IMR-90 (cell line): Measurements from ENCODE around the gene CDCP1.

Source experiments
- CTCF ChIP-seq: conservative IDR thresholded peaks from 2 replicates; pipeline ENCODE4 v1.5.1; 2012; ENCODE audit warnings: mild to moderate bottlenecking, low read depth, low read length, improper control_type of control experiment
- POLR2A ChIP-seq: IDR thresholded peaks from 2 replicates; pipeline ENCODE4 v1.6.1; 2012; ENCODE audit warnings: mild to moderate bottlenecking, low read depth, low read length
- TF ChIP-seq, protein P1 (sequence below): fragments of 150-350 bp; IDR thresholded peaks from 2 replicates; pipeline ENCODE4 v1.6.1; 2017; ENCODE audit warnings: mild to moderate bottlenecking, antibody characterized with exemption, low read length, low read depth

DNA sequence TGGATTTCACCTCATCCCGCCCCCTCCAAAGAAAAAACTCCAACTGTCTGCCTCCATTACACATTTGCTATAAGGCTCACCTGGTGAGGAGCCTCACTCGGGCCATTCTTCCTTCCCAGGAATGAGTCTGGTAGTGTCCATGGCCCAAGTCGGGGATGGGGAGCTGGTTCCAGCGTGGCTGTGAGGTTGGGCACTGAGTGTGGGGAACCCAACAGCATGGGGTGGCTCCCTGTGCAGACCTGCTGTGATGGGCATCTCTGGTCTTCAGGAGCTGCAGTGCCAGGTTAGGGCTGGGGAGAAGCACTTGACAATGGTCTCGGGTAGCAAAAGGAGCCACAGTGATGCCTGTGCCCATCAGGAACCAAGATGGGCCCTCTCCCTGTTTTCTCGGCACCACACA, 40.7 kb upstream of the CDCP1 start:
- TF ChIP-seq, protein P1, sequence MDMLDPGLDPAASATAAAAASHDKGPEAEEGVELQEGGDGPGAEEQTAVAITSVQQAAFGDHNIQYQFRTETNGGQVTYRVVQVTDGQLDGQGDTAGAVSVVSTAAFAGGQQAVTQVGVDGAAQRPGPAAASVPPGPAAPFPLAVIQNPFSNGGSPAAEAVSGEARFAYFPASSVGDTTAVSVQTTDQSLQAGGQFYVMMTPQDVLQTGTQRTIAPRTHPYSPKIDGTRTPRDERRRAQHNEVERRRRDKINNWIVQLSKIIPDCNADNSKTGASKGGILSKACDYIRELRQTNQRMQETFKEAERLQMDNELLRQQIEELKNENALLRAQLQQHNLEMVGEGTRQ, result no peak
- no peak for TF ChIP-seq CTCF
- no peak for TF ChIP-seq POLR2A
